Liver (tissue), 9 donors: ENCODE data around the gene TMX3. TPM values are rescaled to one million over a fixed set of nuclear protein-coding genes. Genes with fewer than 3 reads are reported as not detected.

Experiments
- DNase-seq: peaks from one replicate; pipeline ENCODE4 v3.0.0-alpha.2; 2017; ENCODE audit warnings: low spot score
- H3K27ac ChIP-seq, 2 donors: one replicate each; pipeline ENCODE4 v1.7.0; 2013; ENCODE audit warnings: inconsistent platforms in 2 of 2, low read length in 2 of 2, control low read depth in 1 of 2, low read depth in 1 of 2, mild to moderate bottlenecking in 1 of 2
- H3K27me3 ChIP-seq, 4 donors: one replicate each; pipeline versions ENCODE4 v1.6.1 to v1.7.0; 2013; ENCODE audit warnings: low read length in 3 of 4, inconsistent platforms in 1 of 4, mild to moderate bottlenecking in 1 of 4, moderate library complexity in 1 of 4; ENCODE audit not compliant: control insufficient read depth in 4 of 4, insufficient read depth in 4 of 4
- H3K36me3 ChIP-seq, 4 donors: one replicate each; pipeline versions ENCODE4 v1.6.1 to v1.7.0; 2013; ENCODE audit warnings: low read length in 3 of 4, mild to moderate bottlenecking in 3 of 4, low read depth in 1 of 4, moderate library complexity in 1 of 4; ENCODE audit not compliant: control insufficient read depth in 4 of 4, insufficient read depth in 3 of 4
- H3K4me1 ChIP-seq, 4 donors: one replicate each; pipeline versions ENCODE4 v1.6.1 to v1.7.0; 2013; ENCODE audit warnings: low read length in 3 of 4, mild to moderate bottlenecking in 3 of 4, moderate library complexity in 1 of 4; ENCODE audit not compliant: control insufficient read depth in 4 of 4, insufficient read depth in 4 of 4
- H3K4me3 ChIP-seq, 3 donors: one replicate each; pipeline versions ENCODE4 v1.6.1 to v1.7.0; 2013; ENCODE audit warnings: low read length in 3 of 3, control low read depth in 1 of 3, low read depth in 1 of 3, mild to moderate bottlenecking in 1 of 3
- H3K9ac ChIP-seq, 2 donors: one replicate each; pipeline ENCODE4 v1.7.0; 2013; ENCODE audit warnings: low read length in 2 of 2, mild to moderate bottlenecking in 2 of 2, moderate library complexity in 2 of 2, control low read depth in 1 of 2, low read depth in 1 of 2
- H3K9me3 ChIP-seq, 4 donors: one replicate each; pipeline versions ENCODE4 v1.6.1 to v1.7.0; 2013; ENCODE audit warnings: low read length in 3 of 4; ENCODE audit not compliant: control insufficient read depth in 4 of 4
- EGR1 ChIP-seq, 2 donors: IDR thresholded peaks; 2 replicates each; pipeline ENCODE4 v1.6.1; 2016 to 2018; ENCODE audit warnings: antibody characterized with exemption in 2 of 2, low read depth in 2 of 2
- FOXA1 ChIP-seq: IDR thresholded peaks from 2 replicates; pipeline ENCODE4 v1.6.1; 2016; ENCODE audit warnings: antibody characterized with exemption
- FOXA2 ChIP-seq: IDR thresholded peaks from 2 replicates; pipeline ENCODE4 v1.6.1; 2016; ENCODE audit warnings: antibody characterized with exemption
- GABPA ChIP-seq, 2 donors: IDR thresholded peaks in 1 of 2; conservative IDR thresholded peaks in 1 of 2; 2 replicates each; pipeline ENCODE4 v1.6.1; 2016; ENCODE audit warnings: antibody characterized with exemption in 2 of 2, mild to moderate bottlenecking in 1 of 2, moderate library complexity in 1 of 2
- HNF4A ChIP-seq, 2 donors: conservative IDR thresholded peaks; 2 replicates each; pipeline ENCODE4 v1.6.1; 2016; ENCODE audit warnings: antibody characterized with exemption in 2 of 2, mild to moderate bottlenecking in 2 of 2
- HNF4G ChIP-seq: IDR thresholded peaks from 2 replicates; pipeline ENCODE4 v1.6.1; 2016; ENCODE audit warnings: antibody characterized with exemption
- JUND ChIP-seq, 2 donors: IDR thresholded peaks; 2 replicates each; pipeline ENCODE4 v1.6.1; 2016; ENCODE audit warnings: antibody characterized with exemption in 2 of 2
- NR2F2 ChIP-seq: IDR thresholded peaks from 2 replicates; pipeline ENCODE4 v1.6.1; 2016; ENCODE audit warnings: antibody characterized with exemption
- RAD21 ChIP-seq, 2 donors: IDR thresholded peaks; 2 replicates each; pipeline ENCODE4 v1.6.1; 2016; ENCODE audit warnings: antibody characterized with exemption in 2 of 2, mild to moderate bottlenecking in 2 of 2
- RXRA ChIP-seq, 2 donors: IDR thresholded peaks; 2 replicates each; pipeline ENCODE4 v1.6.1; 2017 to 2018; ENCODE audit warnings: antibody characterized with exemption in 2 of 2, mild to moderate bottlenecking in 1 of 2
- SP1 ChIP-seq: IDR thresholded peaks from 2 replicates; pipeline ENCODE4 v1.6.1; 2018; ENCODE audit warnings: antibody characterized with exemption, mild to moderate bottlenecking
- TAF1 ChIP-seq: conservative IDR thresholded peaks from 2 replicates; pipeline ENCODE4 v1.6.1; 2016; ENCODE audit warnings: antibody characterized with exemption, mild to moderate bottlenecking
- YY1 ChIP-seq: IDR thresholded peaks from 2 replicates; pipeline ENCODE4 v1.6.1; 2016; ENCODE audit warnings: antibody characterized with exemption, mild to moderate bottlenecking
- WGBS: extraction: QIAGEN DNeasy Blood & Tissue Kit; methylation state at CpG from one replicate; pipeline ENCODE4 v1.1.7; 2013; 5-methylcytosine and 5-hydroxymethylcytosine counted together
- polyA plus RNA-seq, 2 donors: library from polyadenylated mRNA; stranded (reverse) in 1 of 2; unstranded in 1 of 2; fragments of 200-250 nt in 1 of 2; fragments of >200 nt in 1 of 2; fragmentation: Nextera tagmentation in 1 of 2; extraction: Ambion mirVana in 1 of 2; gene quantifications; one replicate each; pipeline versions ENCODE4 v1.2.1 to v1.2.3, GENCODE V29; 2013 to 2015
- total RNA-seq, 2 donors: library from RNA; depleted of rRNA; stranded (reverse); fragments of >200 nt; gene quantifications; one replicate each; pipeline ENCODE4 v1.2.3, GENCODE V29; 2014
- TF ChIP-seq, protein P1 (sequence below): IDR thresholded peaks from 2 replicates; pipeline ENCODE4 v1.6.1; 2016; ENCODE audit warnings: antibody characterized with exemption
- TF ChIP-seq, protein P2 (sequence below): IDR thresholded peaks from 2 replicates; pipeline ENCODE4 v1.6.1; 2016; ENCODE audit warnings: antibody characterized with exemption
- TF ChIP-seq, protein P3 (sequence below): IDR thresholded peaks from 2 replicates; pipeline ENCODE4 v1.6.1; 2016; ENCODE audit warnings: antibody characterized with exemption, mild to moderate bottlenecking
- TF ChIP-seq, protein P4 (sequence below): IDR thresholded peaks from 2 replicates; pipeline ENCODE4 v1.6.1; 2016; ENCODE audit warnings: antibody characterized with exemption
- TF ChIP-seq, protein P5 (sequence below): fragments of 150-350 bp; IDR thresholded peaks from 2 replicates; pipeline ENCODE4 v1.5.1; 2017; ENCODE audit warnings: improper control_type of control experiment, low read depth, low read length; ENCODE audit not compliant: missing input control
- donor health status: healthy.
- donor health status: healthy.
- donor health status: healthy.
- donor health status: healthy.
- donor health status: healthy.

The TMX3 gene
- total and polyA plus RNA-seq, 4 donors, result 9.0 to 38.6 (median 20.3) TPM

DNA sequence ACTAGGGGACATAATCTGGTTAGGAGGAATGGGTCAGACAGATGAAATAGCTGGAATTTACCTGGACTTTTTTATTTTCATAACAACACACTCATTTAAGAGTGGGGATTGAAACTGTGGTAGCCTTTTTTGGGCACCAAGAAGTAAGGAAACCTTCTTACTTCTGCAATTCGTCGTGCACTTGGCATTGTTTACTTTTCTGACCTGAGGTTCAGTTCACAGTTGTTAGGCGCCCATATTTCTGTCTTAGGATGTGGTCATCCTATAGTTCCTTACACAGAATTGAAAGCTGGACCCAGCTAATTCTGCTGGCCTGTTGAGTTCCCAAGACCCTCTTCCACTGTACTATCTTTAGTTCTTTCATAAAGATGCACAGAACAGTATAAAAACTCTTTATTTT is 72.9 kb downstream of the TMX3 start:
- H3K4me3 ChIP-seq, result no peak overlapping the region
- no peaks in the 10 kb centered on the region for H3K36me3 ChIP-seq
- 63% methylated on average over 3 of the region's 3 CpGs for WGBS
- no peak for DNase-seq
- H3K4me1 ChIP-seq, result no peaks in the 10 kb centered on the region
- peaks cover 0 to 4% (median 1%) of the 10 kb centered on the region in 4 donors for H3K27me3 ChIP-seq
- no peak for TF ChIP-seq RXRA (IDR thresholded peaks at IDR 0.05)
- no peak for TF ChIP-seq SP1
- TF ChIP-seq, protein P1, sequence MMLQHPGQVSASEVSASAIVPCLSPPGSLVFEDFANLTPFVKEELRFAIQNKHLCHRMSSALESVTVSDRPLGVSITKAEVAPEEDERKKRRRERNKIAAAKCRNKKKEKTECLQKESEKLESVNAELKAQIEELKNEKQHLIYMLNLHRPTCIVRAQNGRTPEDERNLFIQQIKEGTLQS, result no peak
- TF ChIP-seq, protein P2, sequence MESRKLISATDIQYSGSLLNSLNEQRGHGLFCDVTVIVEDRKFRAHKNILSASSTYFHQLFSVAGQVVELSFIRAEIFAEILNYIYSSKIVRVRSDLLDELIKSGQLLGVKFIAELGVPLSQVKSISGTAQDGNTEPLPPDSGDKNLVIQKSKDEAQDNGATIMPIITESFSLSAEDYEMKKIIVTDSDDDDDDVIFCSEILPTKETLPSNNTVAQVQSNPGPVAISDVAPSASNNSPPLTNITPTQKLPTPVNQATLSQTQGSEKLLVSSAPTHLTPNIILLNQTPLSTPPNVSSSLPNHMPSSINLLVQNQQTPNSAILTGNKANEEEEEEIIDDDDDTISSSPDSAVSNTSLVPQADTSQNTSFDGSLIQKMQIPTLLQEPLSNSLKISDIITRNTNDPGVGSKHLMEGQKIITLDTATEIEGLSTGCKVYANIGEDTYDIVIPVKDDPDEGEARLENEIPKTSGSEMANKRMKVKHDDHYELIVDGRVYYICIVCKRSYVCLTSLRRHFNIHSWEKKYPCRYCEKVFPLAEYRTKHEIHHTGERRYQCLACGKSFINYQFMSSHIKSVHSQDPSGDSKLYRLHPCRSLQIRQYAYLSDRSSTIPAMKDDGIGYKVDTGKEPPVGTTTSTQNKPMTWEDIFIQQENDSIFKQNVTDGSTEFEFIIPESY, result no peak
- TF ChIP-seq, protein P3, sequence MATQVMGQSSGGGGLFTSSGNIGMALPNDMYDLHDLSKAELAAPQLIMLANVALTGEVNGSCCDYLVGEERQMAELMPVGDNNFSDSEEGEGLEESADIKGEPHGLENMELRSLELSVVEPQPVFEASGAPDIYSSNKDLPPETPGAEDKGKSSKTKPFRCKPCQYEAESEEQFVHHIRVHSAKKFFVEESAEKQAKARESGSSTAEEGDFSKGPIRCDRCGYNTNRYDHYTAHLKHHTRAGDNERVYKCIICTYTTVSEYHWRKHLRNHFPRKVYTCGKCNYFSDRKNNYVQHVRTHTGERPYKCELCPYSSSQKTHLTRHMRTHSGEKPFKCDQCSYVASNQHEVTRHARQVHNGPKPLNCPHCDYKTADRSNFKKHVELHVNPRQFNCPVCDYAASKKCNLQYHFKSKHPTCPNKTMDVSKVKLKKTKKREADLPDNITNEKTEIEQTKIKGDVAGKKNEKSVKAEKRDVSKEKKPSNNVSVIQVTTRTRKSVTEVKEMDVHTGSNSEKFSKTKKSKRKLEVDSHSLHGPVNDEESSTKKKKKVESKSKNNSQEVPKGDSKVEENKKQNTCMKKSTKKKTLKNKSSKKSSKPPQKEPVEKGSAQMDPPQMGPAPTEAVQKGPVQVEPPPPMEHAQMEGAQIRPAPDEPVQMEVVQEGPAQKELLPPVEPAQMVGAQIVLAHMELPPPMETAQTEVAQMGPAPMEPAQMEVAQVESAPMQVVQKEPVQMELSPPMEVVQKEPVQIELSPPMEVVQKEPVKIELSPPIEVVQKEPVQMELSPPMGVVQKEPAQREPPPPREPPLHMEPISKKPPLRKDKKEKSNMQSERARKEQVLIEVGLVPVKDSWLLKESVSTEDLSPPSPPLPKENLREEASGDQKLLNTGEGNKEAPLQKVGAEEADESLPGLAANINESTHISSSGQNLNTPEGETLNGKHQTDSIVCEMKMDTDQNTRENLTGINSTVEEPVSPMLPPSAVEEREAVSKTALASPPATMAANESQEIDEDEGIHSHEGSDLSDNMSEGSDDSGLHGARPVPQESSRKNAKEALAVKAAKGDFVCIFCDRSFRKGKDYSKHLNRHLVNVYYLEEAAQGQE, result no peak
- TF ChIP-seq HNF4G, result no peak
- TF ChIP-seq, protein P4, sequence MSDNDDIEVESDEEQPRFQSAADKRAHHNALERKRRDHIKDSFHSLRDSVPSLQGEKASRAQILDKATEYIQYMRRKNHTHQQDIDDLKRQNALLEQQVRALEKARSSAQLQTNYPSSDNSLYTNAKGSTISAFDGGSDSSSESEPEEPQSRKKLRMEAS, result no peak
- TF ChIP-seq TAF1, result no peak
- no peak for TF ChIP-seq NR2F2
- no peak for TF ChIP-seq HNF4A (conservative IDR thresholded peaks at IDR 0.05)
- TF ChIP-seq, protein P5, sequence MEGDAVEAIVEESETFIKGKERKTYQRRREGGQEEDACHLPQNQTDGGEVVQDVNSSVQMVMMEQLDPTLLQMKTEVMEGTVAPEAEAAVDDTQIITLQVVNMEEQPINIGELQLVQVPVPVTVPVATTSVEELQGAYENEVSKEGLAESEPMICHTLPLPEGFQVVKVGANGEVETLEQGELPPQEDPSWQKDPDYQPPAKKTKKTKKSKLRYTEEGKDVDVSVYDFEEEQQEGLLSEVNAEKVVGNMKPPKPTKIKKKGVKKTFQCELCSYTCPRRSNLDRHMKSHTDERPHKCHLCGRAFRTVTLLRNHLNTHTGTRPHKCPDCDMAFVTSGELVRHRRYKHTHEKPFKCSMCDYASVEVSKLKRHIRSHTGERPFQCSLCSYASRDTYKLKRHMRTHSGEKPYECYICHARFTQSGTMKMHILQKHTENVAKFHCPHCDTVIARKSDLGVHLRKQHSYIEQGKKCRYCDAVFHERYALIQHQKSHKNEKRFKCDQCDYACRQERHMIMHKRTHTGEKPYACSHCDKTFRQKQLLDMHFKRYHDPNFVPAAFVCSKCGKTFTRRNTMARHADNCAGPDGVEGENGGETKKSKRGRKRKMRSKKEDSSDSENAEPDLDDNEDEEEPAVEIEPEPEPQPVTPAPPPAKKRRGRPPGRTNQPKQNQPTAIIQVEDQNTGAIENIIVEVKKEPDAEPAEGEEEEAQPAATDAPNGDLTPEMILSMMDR, result no peak
- no peak for TF ChIP-seq FOXA2
- TF ChIP-seq FOXA1, result no peak
- no peak for TF ChIP-seq GABPA (IDR thresholded peaks at IDR 0.05 in 1 of 2, conservative IDR thresholded peaks at IDR 0.05 in 1 of 2)
- TF ChIP-seq EGR1 (IDR thresholded peaks at IDR 0.05; ENCODE audit: low read depth in 2 of 2), result no peak
- TF ChIP-seq YY1, result no peak
- no peak overlapping the region for H3K9ac ChIP-seq
- no peak overlapping the region for H3K27ac ChIP-seq
- no peaks in the 10 kb centered on the region for H3K9me3 ChIP-seq

DNA sequence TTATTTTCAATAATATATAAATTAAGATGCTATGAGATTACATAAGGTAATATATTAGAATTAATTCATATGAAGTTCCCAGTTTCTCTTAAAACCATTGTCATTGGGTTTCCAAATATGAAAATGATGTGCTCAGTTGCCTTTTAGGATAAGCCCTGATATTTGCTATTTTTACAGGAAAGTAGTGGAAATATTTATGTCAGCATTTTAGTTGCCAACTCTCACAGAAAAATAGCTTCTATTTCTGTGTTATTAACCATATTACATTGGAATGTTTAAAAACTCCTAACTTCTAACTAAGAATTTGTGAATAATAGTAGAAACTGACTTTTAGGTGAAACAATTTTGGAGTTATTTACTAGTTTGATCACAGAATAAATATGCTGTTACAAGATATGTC is 74.0 kb downstream of the TMX3 start:
- Histone ChIP-seq H3K9ac (no peak overlapping the region), H3K27ac (no peak overlapping the region), H3K4me1 (no peaks in the 10 kb centered on the region), H3K4me3 (no peak overlapping the region), H3K36me3 (no peaks in the 10 kb centered on the region), H3K9me3 (no peaks in the 10 kb centered on the region), H3K27me3 (peaks cover 0 to 4% (median 1%) of the 10 kb centered on the region in 4 donors)
- DNase-seq, result no peak
- TF ChIP-seq FOXA2, result no peak
- no peak for TF ChIP-seq FOXA1
- TF ChIP-seq, protein P1, result no peak
- TF ChIP-seq JUND (IDR thresholded peaks at IDR 0.05), result no peak
- TF ChIP-seq, protein P5, result no peak
- no peak for TF ChIP-seq HNF4G
- no peak for TF ChIP-seq SP1
- no peak for TF ChIP-seq TAF1
- TF ChIP-seq NR2F2, result no peak
- TF ChIP-seq EGR1 (IDR thresholded peaks at IDR 0.05; ENCODE audit: low read depth in 2 of 2), result no peak
- TF ChIP-seq, protein P2, result no peak
- no peak for TF ChIP-seq RXRA (IDR thresholded peaks at IDR 0.05)
- no peak for TF ChIP-seq GABPA (IDR thresholded peaks at IDR 0.05 in 1 of 2, conservative IDR thresholded peaks at IDR 0.05 in 1 of 2)
- no peak for TF ChIP-seq RAD21 (IDR thresholded peaks at IDR 0.05)
